GM12865 (cell line): ENCODE results near the gene ATE1.
A peak's percentile ranks its signal among the peaks of the same experiment; 100 is the strongest.
"Not testable (repeated sequence)": the region's sequence is repeated elsewhere in the genome, so short reads cannot be mapped to it uniquely, and the experiment has no call there.

Experiments used
- DNase-seq: peaks from one replicate; pipeline ENCODE4 v3.0.0; 2010; ENCODE audit warnings: low read depth
- H3K4me3 ChIP-seq: 2 replicates; pipeline ENCODE4 v1.5.1; 2011; ENCODE audit warnings: mild to moderate bottlenecking, low read depth, low read length, control low read depth
- CTCF ChIP-seq: IDR thresholded peaks from 2 replicates; pipeline ENCODE4 v1.5.1; 2011; ENCODE audit warnings: low read length, control low read depth, low read depth, inconsistent platforms; ENCODE audit not compliant: insufficient read depth; ENCODE audit errors: missing control alignments

ATE1 gene

GRCh38 chr10:121771966-121772365, 155.9 kb downstream of the ATE1 start:
- DNase-seq, result no peak
- TF ChIP-seq CTCF, result no peak
- no peak overlapping the region for H3K4me3 ChIP-seq

- no peak for TF ChIP-seq CTCF
- H3K4me3 ChIP-seq, result no peak overlapping the region
- DNase-seq, result no peak
Observed at GRCh38 chr10:121766426-121766825, 161.4 kb downstream of the ATE1 start.

GRCh38 chr10:121765204-121765603, 162.6 kb downstream of the ATE1 start:
- no peak overlapping the region for H3K4me3 ChIP-seq
- TF ChIP-seq CTCF, result no peak

GRCh38 chr10:121764233-121764942, 163.4 kb downstream of the ATE1 start:
- no peak overlapping the region for H3K4me3 ChIP-seq
- TF ChIP-seq CTCF, result no peak
- no peak for DNase-seq

More at GRCh38 chr10:121765204-121765603, 162.6 kb downstream of the ATE1 start:
- DNase-seq, result no peak

GRCh38 chr10:121757241-121757640, 170.6 kb downstream of the ATE1 start:
- not testable (repeated sequence) for DNase-seq, H3K4me3 ChIP-seq

- DNase-seq, H3K4me3 ChIP-seq: not testable (repeated sequence)
Observed at GRCh38 chr10:121755496-121755895, 172.3 kb downstream of the ATE1 start.

- peak; percentile 18 for DNase-seq
- H3K4me3 ChIP-seq, result no peak overlapping the region
- TF ChIP-seq CTCF, result no peak
Observed at GRCh38 chr10:121754666-121755065, 173.2 kb downstream of the ATE1 start.

GRCh38 chr10:121753726-121754476, 173.9 kb downstream of the ATE1 start:
- TF ChIP-seq CTCF, result peak; percentile 20
- peak; percentile 76 for DNase-seq

More at GRCh38 chr10:121753726-121754476, 173.9 kb downstream of the ATE1 start:
- H3K4me3 ChIP-seq, result peak overlapping the region; percentile 4; the same call in 1 of the 2 replicates
